ENCODE data around the gene GNS. TPM values are rescaled to one million over a fixed set of nuclear protein-coding genes. Genes with fewer than 3 reads are reported as not detected.

Gene GNS
- total RNA-seq, 2 donors from 2014 or later = 76.5 to 106 TPM

- Histone ChIP-seq H3K27me3 (no peaks in the 10 kb centered on the region), H3K9me3 (no peaks in the 10 kb centered on the region), H3K27ac (peak overlapping the region; percentile 84 to 94), H3K4me3 (no peak overlapping the region), H3K4me1 (peaks cover 0 to 96% of the 10 kb centered on the region in 2 donors), H3K36me3 (no peaks in the 10 kb centered on the region)
- no peak for DNase-seq (ENCODE audit: low spot score)
- no peak for TF ChIP-seq CTCF (IDR thresholded peaks at IDR 0.05)
Observed at GRCh38 chr12:64673490-64674169, 85.6 kb downstream of the GNS start.

- no peak for DNase-seq (ENCODE audit: low spot score)
- peaks cover 0 to 95% of the 10 kb centered on the region in 2 donors for H3K4me1 ChIP-seq
- TF ChIP-seq CTCF (IDR thresholded peaks at IDR 0.05) = no peak
- no peaks in the 10 kb centered on the region for H3K36me3 ChIP-seq
- H3K4me3 ChIP-seq = no peak overlapping the region
- no peaks in the 10 kb centered on the region for H3K9me3 ChIP-seq
- peak overlapping the region; percentile 84 to 94 for H3K27ac ChIP-seq
- H3K27me3 ChIP-seq = no peaks in the 10 kb centered on the region
Observed at GRCh38 chr12:64672925-64673409, 86.2 kb downstream of the GNS start.

GRCh38 chr12:64671681-64672080 lies 87.5 kb downstream of the GNS start:
- Histone ChIP-seq H3K27me3 (no peaks in the 10 kb centered on the region), H3K4me3 (no peak overlapping the region), H3K9me3 (no peaks in the 10 kb centered on the region), H3K27ac (peak overlapping the region; percentile 84 to 94), H3K4me1 (peaks cover 0 to 96% of the 10 kb centered on the region in 2 donors), H3K36me3 (no peaks in the 10 kb centered on the region)
- no peak for TF ChIP-seq CTCF (IDR thresholded peaks at IDR 0.05)
- DNase-seq (ENCODE audit: low spot score) = no peak

- no peaks in the 10 kb centered on the region for H3K9me3 ChIP-seq
- no peak for TF ChIP-seq CTCF (IDR thresholded peaks at IDR 0.05)
- DNase-seq (ENCODE audit: low spot score) = no peak
- no peaks in the 10 kb centered on the region for H3K27me3 ChIP-seq
- H3K36me3 ChIP-seq = no peaks in the 10 kb centered on the region
- peak overlapping the region; percentile 84 to 94 for H3K27ac ChIP-seq
- no peak overlapping the region for H3K4me3 ChIP-seq
- peaks cover 0 to 96% of the 10 kb centered on the region in 2 donors for H3K4me1 ChIP-seq
Observed at GRCh38 chr12:64670919-64671639, 88.1 kb downstream of the GNS start.

- no peaks in the 10 kb centered on the region for H3K27me3 ChIP-seq
- DNase-seq (ENCODE audit: low spot score) = no peak
- peaks cover 0 to 96% of the 10 kb centered on the region in 2 donors for H3K4me1 ChIP-seq
- H3K4me3 ChIP-seq = no peak overlapping the region
- peak overlapping the region; percentile 47 to 94 for H3K27ac ChIP-seq
- TF ChIP-seq CTCF (IDR thresholded peaks at IDR 0.05) = peak in 1 of 2 donors; percentile 19
- H3K9me3 ChIP-seq = no peaks in the 10 kb centered on the region
- no peaks in the 10 kb centered on the region for H3K36me3 ChIP-seq
Observed at GRCh38 chr12:64670019-64670418, 89.2 kb downstream of the GNS start.
